Neural cell (in vitro differentiated cells): ENCODE measurements around the gene TPSB2. TPM values are rescaled to one million over a fixed set of nuclear protein-coding genes. Genes with fewer than 3 reads are reported as not detected.

Experiments
- H2AFZ ChIP-seq: fragments of 200-600, 300-800 bp; sonication (generic), shearing (Covaris generic); 2 replicates; pipeline ENCODE4 v1.6.0; 2014; ENCODE audit warnings: low read depth, mild to moderate bottlenecking, antibody characterized with exemption, low read length, moderate library complexity
- H3F3A ChIP-seq: fragments of 200-600 bp; shearing (Covaris generic); 2 replicates; pipeline ENCODE4 v1.6.1; 2016; ENCODE audit warnings: mild to moderate bottlenecking, moderate library complexity, mixed read lengths, antibody characterized with exemption, low read length; ENCODE audit not compliant: insufficient read depth, poor library complexity, severe bottlenecking
- H3K27ac ChIP-seq: fragments of 200-600, 300-800 bp; sonication (generic), shearing (Covaris generic); 2 replicates; pipeline ENCODE4 v1.5.1; 2014; ENCODE audit warnings: mild to moderate bottlenecking, low read length, moderate library complexity
- H3K27me3 ChIP-seq: fragments of 300-800, 200-600 bp; sonication (generic), shearing (Covaris generic); 2 replicates; pipeline ENCODE4 v1.6.0; 2014; ENCODE audit warnings: mild to moderate bottlenecking, low read depth, low read length, moderate library complexity; ENCODE audit not compliant: insufficient read depth
- H3K36me3 ChIP-seq: fragments of 300-800, 200-600 bp; sonication (generic), shearing (Covaris generic); 2 replicates; pipeline ENCODE4 v1.5.1; 2014; ENCODE audit warnings: mild to moderate bottlenecking, antibody characterized with exemption, low read length, moderate library complexity; ENCODE audit not compliant: insufficient read depth
- H3K4me2 ChIP-seq: fragments of 300-800, 200-600 bp; sonication (generic), shearing (Covaris generic); 2 replicates; pipeline ENCODE4 v1.6.0; 2014; ENCODE audit warnings: mild to moderate bottlenecking, low read length
- H3K4me3 ChIP-seq: fragments of 300-800, 200-600 bp; sonication (generic), shearing (Covaris generic); 2 replicates; pipeline ENCODE4 v1.5.1; 2014; ENCODE audit warnings: mild to moderate bottlenecking, low read length, moderate library complexity
- H3K79me2 ChIP-seq: fragments of 200-600 bp; shearing (Covaris generic); replicated peaks from 2 replicates; pipeline ENCODE4 v1.6.0; 2014; ENCODE audit warnings: mild to moderate bottlenecking, low read length, moderate library complexity; ENCODE audit not compliant: insufficient read depth
- H3K9ac ChIP-seq: fragments of 300-800, 200-600 bp; sonication (generic), shearing (Covaris generic); 2 replicates; pipeline ENCODE4 v1.6.1; 2016; ENCODE audit warnings: mild to moderate bottlenecking, low read length, mixed read lengths
- H3K9me2 ChIP-seq: fragments of 200-600 bp; shearing (Covaris generic); 2 replicates; pipeline ENCODE4 v1.6.1; 2016; ENCODE audit warnings: mild to moderate bottlenecking, low read length, mixed read lengths; ENCODE audit not compliant: insufficient read depth
- H3K9me3 ChIP-seq: fragments of 200-600, 300-800 bp; sonication (generic), shearing (Covaris generic); 2 replicates; pipeline ENCODE4 v1.6.1; 2016; ENCODE audit warnings: mild to moderate bottlenecking, mixed run types, low read length, moderate library complexity, mixed read lengths
- H4K20me1 ChIP-seq: fragments of 200-600 bp; shearing (Covaris generic); 2 replicates; pipeline ENCODE4 v1.6.1; 2016; ENCODE audit warnings: mild to moderate bottlenecking, mixed run types; ENCODE audit not compliant: insufficient read depth
- EP300 ChIP-seq: fragments of 450-650 bp; conservative IDR thresholded peaks from 2 replicates; pipeline ENCODE4 v1.6.1; 2014; ENCODE audit warnings: antibody characterized with exemption, mild to moderate bottlenecking, moderate library complexity; ENCODE audit not compliant: poor library complexity, severe bottlenecking
- EZH2 ChIP-seq: fragments of 200-600, 300-800 bp; shearing (Covaris generic), sonication (generic); IDR thresholded peaks from 2 replicates; pipeline ENCODE4 v1.6.1; 2014; ENCODE audit warnings: antibody characterized with exemption, low read length, borderline replicate concordance, mild to moderate bottlenecking; ENCODE audit not compliant: insufficient read depth, poor library complexity, severe bottlenecking
- MXI1 ChIP-seq: fragments of 450-650 bp; conservative IDR thresholded peaks from 2 replicates; pipeline ENCODE4 v1.6.1; 2014; ENCODE audit warnings: antibody characterized with exemption, mild to moderate bottlenecking; ENCODE audit not compliant: poor library complexity, severe bottlenecking
- POLR2AphosphoS5 ChIP-seq: IDR thresholded peaks from 2 replicates; pipeline ENCODE4 v1.6.1; 2012
- RAD21 ChIP-seq: fragments of 450-650 bp; conservative IDR thresholded peaks from 2 replicates; pipeline ENCODE4 v1.6.1; 2014; ENCODE audit warnings: antibody characterized with exemption, mild to moderate bottlenecking, moderate library complexity
- SMC3 ChIP-seq: fragments of 450-650 bp; conservative IDR thresholded peaks from 2 replicates; pipeline ENCODE4 v1.6.1; 2014; ENCODE audit warnings: antibody characterized with exemption, mild to moderate bottlenecking, moderate library complexity; ENCODE audit not compliant: poor library complexity
- TAF1 ChIP-seq: IDR thresholded peaks from 2 replicates; pipeline ENCODE4 v1.6.1; 2012; ENCODE audit warnings: low read depth
- polyA plus RNA-seq: library from polyadenylated mRNA; depleted of rRNA; stranded (reverse); fragments of >200 nt; gene quantifications from 2 replicates; pipeline ENCODE4 v1.2.3, GENCODE V29; 2014
- TF ChIP-seq, protein P1 (sequence below): IDR thresholded peaks from 2 replicates; pipeline ENCODE4 v1.6.1; 2012; ENCODE audit warnings: borderline replicate concordance
- TF ChIP-seq, protein P2 (sequence below): fragments of 450-650 bp; IDR thresholded peaks from 2 replicates; pipeline ENCODE4 v1.5.1; 2014; ENCODE audit warnings: antibody characterized with exemption, mild to moderate bottlenecking, moderate library complexity; ENCODE audit not compliant: poor library complexity, severe bottlenecking

Gene TPSB2
- polyA plus RNA-seq, 1 donor from 2014 or later, result not detected

DNA sequence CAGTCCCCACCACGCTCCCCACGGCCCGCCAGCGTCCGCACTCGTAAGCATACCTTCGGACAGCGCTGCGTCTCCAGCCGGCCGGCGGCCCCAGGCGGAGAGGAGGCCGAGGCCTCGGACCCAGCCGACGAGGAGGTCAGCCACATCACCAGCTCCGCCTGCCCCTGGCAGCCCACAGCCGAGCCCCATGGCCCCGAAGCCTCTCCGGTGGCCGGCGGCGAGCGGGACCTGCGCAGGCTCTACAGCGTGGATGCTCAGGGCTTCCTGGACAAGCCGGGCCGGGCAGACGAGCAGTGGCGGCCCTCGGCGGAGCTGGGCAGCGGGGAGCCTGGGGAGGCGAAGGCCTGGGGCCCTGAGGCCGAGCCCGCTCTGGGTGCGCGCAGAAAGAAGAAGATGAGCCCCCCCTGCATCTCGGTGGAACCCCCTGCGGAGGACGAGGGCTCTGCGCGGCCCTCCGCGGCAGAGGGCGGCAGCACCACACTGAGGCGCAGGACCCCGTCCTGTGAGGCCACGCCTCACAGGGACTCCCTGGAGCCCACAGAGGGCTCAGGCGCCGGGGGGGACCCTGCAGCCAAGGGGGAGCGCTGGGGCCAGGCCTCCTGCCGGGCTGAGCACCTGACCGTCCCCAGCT lies 9.8 kb downstream of the TPSB2 start:
- no peak overlapping the region for H3K9ac ChIP-seq
- H3K36me3 ChIP-seq, result no peaks in the 10 kb centered on the region
- H3K27ac ChIP-seq, result no peak overlapping the region
- H3K4me2 ChIP-seq, result no peak overlapping the region
- no peak overlapping the region for H2AFZ ChIP-seq
- no peaks in the 10 kb centered on the region for H3K27me3 ChIP-seq
- H3F3A ChIP-seq, result no peaks in the 10 kb centered on the region
- H3K4me3 ChIP-seq, result no peak overlapping the region
- H4K20me1 ChIP-seq, result no peaks in the 10 kb centered on the region
- no peaks in the 10 kb centered on the region for H3K9me2 ChIP-seq
- TF ChIP-seq MXI1, result no peak
- no peak for TF ChIP-seq RAD21
- TF ChIP-seq, protein P1, sequence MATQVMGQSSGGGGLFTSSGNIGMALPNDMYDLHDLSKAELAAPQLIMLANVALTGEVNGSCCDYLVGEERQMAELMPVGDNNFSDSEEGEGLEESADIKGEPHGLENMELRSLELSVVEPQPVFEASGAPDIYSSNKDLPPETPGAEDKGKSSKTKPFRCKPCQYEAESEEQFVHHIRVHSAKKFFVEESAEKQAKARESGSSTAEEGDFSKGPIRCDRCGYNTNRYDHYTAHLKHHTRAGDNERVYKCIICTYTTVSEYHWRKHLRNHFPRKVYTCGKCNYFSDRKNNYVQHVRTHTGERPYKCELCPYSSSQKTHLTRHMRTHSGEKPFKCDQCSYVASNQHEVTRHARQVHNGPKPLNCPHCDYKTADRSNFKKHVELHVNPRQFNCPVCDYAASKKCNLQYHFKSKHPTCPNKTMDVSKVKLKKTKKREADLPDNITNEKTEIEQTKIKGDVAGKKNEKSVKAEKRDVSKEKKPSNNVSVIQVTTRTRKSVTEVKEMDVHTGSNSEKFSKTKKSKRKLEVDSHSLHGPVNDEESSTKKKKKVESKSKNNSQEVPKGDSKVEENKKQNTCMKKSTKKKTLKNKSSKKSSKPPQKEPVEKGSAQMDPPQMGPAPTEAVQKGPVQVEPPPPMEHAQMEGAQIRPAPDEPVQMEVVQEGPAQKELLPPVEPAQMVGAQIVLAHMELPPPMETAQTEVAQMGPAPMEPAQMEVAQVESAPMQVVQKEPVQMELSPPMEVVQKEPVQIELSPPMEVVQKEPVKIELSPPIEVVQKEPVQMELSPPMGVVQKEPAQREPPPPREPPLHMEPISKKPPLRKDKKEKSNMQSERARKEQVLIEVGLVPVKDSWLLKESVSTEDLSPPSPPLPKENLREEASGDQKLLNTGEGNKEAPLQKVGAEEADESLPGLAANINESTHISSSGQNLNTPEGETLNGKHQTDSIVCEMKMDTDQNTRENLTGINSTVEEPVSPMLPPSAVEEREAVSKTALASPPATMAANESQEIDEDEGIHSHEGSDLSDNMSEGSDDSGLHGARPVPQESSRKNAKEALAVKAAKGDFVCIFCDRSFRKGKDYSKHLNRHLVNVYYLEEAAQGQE, result no peak
- no peak for TF ChIP-seq EP300
- TF ChIP-seq, protein P2, sequence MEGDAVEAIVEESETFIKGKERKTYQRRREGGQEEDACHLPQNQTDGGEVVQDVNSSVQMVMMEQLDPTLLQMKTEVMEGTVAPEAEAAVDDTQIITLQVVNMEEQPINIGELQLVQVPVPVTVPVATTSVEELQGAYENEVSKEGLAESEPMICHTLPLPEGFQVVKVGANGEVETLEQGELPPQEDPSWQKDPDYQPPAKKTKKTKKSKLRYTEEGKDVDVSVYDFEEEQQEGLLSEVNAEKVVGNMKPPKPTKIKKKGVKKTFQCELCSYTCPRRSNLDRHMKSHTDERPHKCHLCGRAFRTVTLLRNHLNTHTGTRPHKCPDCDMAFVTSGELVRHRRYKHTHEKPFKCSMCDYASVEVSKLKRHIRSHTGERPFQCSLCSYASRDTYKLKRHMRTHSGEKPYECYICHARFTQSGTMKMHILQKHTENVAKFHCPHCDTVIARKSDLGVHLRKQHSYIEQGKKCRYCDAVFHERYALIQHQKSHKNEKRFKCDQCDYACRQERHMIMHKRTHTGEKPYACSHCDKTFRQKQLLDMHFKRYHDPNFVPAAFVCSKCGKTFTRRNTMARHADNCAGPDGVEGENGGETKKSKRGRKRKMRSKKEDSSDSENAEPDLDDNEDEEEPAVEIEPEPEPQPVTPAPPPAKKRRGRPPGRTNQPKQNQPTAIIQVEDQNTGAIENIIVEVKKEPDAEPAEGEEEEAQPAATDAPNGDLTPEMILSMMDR, result no peak
- TF ChIP-seq POLR2AphosphoS5, result no peak
- TF ChIP-seq EZH2, result no peak
- TF ChIP-seq SMC3, result no peak
- no peak for TF ChIP-seq TAF1
- H3K9me3 ChIP-seq, result no peaks in the 10 kb centered on the region
- no peaks in the 10 kb centered on the region for H3K79me2 ChIP-seq

DNA sequence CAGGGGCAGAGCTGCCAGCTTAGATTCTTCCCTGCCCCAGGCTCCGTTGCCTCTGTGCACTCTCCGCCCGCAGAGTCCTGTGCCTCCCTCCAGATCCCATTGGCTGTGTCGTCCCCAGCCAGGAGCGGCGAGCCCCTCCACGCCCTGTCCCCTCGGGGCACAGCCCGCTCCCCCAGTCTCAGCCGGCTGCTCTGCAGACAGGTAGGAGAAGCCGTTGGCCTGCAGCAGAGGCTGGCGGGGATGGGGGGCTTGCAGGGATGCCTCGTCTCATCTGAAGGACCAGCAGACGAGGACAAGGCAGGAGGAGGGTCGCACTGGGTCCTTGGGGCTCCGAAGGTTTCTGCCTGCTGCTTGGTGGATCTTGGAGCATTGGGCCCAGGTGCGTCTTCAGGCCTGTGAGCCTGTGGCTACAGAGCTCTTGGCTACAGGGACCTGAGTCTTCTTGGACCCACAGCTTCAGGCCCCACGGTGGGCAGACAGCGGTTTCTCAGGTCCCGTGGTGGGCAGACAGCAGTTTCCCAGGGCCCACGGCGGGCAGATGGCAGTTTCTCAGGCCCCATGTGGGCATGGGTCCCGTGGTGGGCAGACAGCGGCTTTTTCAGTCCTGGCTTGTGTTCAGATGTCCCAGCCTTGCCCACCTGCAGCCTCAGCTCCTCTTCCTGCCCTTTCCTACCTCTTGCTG lies 10.9 kb downstream of the TPSB2 start:
- Histone ChIP-seq H3K9me2 (no peaks in the 10 kb centered on the region), H3K9ac (no peak overlapping the region), H2AFZ (no peak overlapping the region), H3K79me2 (no peaks in the 10 kb centered on the region), H3K27me3 (no peaks in the 10 kb centered on the region), H3K27ac (no peak overlapping the region), H3K4me3 (no peak overlapping the region), H3K36me3 (no peaks in the 10 kb centered on the region), H3K4me2 (no peak overlapping the region), H3K9me3 (no peaks in the 10 kb centered on the region), H3F3A (no peaks in the 10 kb centered on the region), H4K20me1 (no peaks in the 10 kb centered on the region)
- TF ChIP-seq, protein P2, result no peak
- TF ChIP-seq, protein P1, result no peak
